ENCODE measurements around the gene FPGS.

- TF ChIP-seq RARB (CRISPR knock-in tag; IDR thresholded peaks at IDR 0.05) (no peak), PHF8 (IDR thresholded peaks at IDR 0.05; ENCODE audit: borderline replicate concordance, low read depth) (no peak), RAD21 (conservative IDR thresholded peaks at IDR 0.05 in 1 of 2, IDR thresholded peaks at IDR 0.05 in 1 of 2) (no peak), EP300 (IDR thresholded peaks at IDR 0.05) (no peak), REST (IDR thresholded peaks at IDR 0.05) (no peak), CTCF (IDR thresholded peaks at IDR 0.05) (no peak), POLR2A (IDR thresholded peaks at IDR 0.05; ENCODE audit: low read length) (no peak), HDAC2 (IDR thresholded peaks at IDR 0.05) (no peak), MYC (IDR thresholded peaks at IDR 0.05; ENCODE audit: borderline replicate concordance, low read length) (no peak), ESRRA (IDR thresholded peaks at IDR 0.05; ENCODE audit: borderline replicate concordance, low read length) (no peak), POLR2AphosphoS2 (conservative IDR thresholded peaks at IDR 0.05; ENCODE audit: low read length) (no peak), SMC3 (IDR thresholded peaks at IDR 0.05) (no peak)
Observed at GRCh38 chr9:127768698-127769097, 34.0 kb upstream of the FPGS start.

Measured in A549 (cell line).